Lower lobe of right lung (tissue), 2 donors: Measurements from ENCODE around the gene NCOA7. TPM values are rescaled to one million over a fixed set of nuclear protein-coding genes. Genes with fewer than 3 reads are reported as not detected.

ENCODE experiments used
- ATAC-seq, 2 donors: fragments of 200-7000 bp; cut with Tn5 transposase; one replicate each; pipeline ENCODE4 v1.9.1; 2020 to 2022; ENCODE audit warnings: mild to moderate bottlenecking in 2 of 2, moderate library complexity in 2 of 2
- DNase-seq: peaks from one replicate; pipeline ENCODE4 v3.0.0-alpha.2; 2020
- H3K27ac ChIP-seq: fragments of 200-600 bp; one replicate; pipeline ENCODE4 v1.8.0; 2022
- H3K27me3 ChIP-seq: fragments of 200-600 bp; one replicate; pipeline ENCODE4 v1.8.0; 2022; ENCODE audit warnings: low read depth
- H3K36me3 ChIP-seq: fragments of 200-600 bp; one replicate; pipeline ENCODE4 v1.8.0; 2022; ENCODE audit warnings: mild to moderate bottlenecking
- H3K4me1 ChIP-seq: fragments of 200-600 bp; one replicate; pipeline ENCODE4 v1.8.0; 2022
- H3K4me3 ChIP-seq: fragments of 200-600 bp; one replicate; pipeline ENCODE4 v1.8.0; 2022; ENCODE audit warnings: mild to moderate bottlenecking
- H3K9me3 ChIP-seq: fragments of 200-600 bp; one replicate; pipeline ENCODE4 v1.8.0; 2022
- intact Hi-C: fragments of 100-400 bp; cut with DNase I; formaldehyde crosslinking; loops from one replicate; pipeline ENCODE4 v1.11.0; 2022
- total RNA-seq: library from RNA; stranded (reverse); fragmentation: NEBNext Ultra II Directional; extraction: Animal tissue kit (Norgen Biotek cat#: 25700); gene quantifications from one replicate; pipeline ENCODE4 v1.2.1, GENCODE V29; 2021
- TF ChIP-seq, protein P1 (sequence below): fragments of 200-600 bp; IDR thresholded peaks from one replicate; pipeline ENCODE4 v1.8.0; 2022; ENCODE audit warnings: antibody characterized with exemption, mild to moderate bottlenecking
- donor health status: DM: no; HTN: yes; CAD: no; lungs with severe emphysema.

NCOA7 gene
- total RNA-seq, 1 donor from 2014 or later = 64.4 TPM

DNA sequence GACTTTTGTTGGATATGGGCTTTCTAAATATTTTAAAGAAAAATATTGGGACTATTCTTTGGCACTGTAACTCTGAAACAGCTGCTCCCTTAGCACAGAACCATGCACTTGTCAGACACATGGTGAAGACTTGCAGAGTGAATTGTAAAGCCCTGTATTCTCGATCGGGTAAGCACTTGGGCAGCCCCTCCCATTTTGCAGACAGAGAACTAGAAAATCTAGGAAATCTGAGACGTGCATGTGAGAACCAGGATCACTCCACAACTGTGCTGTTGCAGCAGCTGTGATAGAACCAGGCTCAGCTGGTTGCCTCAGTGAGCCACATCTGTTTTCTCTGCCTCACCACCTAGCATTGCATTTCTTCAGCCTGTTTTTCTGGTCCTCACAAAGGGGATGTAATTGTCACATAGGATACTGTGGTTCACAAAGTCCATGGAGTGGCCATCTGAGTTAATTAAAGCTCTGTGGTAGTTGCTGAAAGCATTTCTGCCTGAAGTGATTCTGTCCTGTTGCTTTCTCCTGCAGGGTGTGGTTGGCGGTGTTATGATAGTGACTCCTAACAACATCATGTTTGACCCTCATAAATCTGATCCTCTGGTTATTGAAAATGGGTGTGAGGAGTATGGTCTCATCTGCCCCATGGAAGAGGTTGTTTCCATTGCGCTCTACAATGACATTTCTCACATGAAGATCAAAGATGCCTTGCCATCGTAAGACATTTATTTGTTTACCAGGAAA is 94.0 kb downstream of the NCOA7 start:
- no peaks in the 10 kb centered on the region for H3K9me3 ChIP-seq
- H3K27ac ChIP-seq = no peak overlapping the region
- no peak for ATAC-seq
- no peaks in the 10 kb centered on the region for H3K4me1 ChIP-seq
- TF ChIP-seq, protein P1, sequence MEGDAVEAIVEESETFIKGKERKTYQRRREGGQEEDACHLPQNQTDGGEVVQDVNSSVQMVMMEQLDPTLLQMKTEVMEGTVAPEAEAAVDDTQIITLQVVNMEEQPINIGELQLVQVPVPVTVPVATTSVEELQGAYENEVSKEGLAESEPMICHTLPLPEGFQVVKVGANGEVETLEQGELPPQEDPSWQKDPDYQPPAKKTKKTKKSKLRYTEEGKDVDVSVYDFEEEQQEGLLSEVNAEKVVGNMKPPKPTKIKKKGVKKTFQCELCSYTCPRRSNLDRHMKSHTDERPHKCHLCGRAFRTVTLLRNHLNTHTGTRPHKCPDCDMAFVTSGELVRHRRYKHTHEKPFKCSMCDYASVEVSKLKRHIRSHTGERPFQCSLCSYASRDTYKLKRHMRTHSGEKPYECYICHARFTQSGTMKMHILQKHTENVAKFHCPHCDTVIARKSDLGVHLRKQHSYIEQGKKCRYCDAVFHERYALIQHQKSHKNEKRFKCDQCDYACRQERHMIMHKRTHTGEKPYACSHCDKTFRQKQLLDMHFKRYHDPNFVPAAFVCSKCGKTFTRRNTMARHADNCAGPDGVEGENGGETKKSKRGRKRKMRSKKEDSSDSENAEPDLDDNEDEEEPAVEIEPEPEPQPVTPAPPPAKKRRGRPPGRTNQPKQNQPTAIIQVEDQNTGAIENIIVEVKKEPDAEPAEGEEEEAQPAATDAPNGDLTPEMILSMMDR = no peak
- H3K4me3 ChIP-seq = no peak overlapping the region
- intact Hi-C loops = no loop called here
- DNase-seq = no peak
- H3K36me3 ChIP-seq = peaks cover 82% of the 10 kb centered on the region
- no peaks in the 10 kb centered on the region for H3K27me3 ChIP-seq

DNA sequence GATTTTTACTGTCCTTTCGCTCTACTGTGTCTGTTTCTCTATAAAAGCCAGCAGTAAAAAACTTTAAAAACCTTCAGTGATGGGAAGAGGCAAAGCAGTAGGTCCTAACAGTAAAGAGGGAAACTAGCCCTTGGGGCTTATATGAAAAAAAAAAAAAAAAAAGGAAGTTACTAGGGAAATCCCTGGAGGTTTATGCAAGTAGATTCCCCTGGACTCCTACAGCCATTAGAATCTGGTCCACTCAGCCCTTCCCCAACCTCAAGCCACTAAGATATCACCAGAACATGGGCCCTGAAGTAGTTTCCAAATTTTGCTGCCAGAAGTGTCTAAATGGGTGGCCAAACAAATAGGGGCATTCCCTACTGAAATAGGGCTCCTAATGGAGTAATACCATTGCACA is 95.3 kb downstream of the NCOA7 start:
- peaks cover 82% of the 10 kb centered on the region for H3K36me3 ChIP-seq
- no peak overlapping the region for H3K4me3 ChIP-seq
- no peaks in the 10 kb centered on the region for H3K27me3 ChIP-seq
- TF ChIP-seq, protein P1 = no peak
- H3K27ac ChIP-seq = no peak overlapping the region
- intact Hi-C loops = no loop called here
- no peak for DNase-seq
- no peaks in the 10 kb centered on the region for H3K9me3 ChIP-seq
- no peak for ATAC-seq
- no peaks in the 10 kb centered on the region for H3K4me1 ChIP-seq

DNA sequence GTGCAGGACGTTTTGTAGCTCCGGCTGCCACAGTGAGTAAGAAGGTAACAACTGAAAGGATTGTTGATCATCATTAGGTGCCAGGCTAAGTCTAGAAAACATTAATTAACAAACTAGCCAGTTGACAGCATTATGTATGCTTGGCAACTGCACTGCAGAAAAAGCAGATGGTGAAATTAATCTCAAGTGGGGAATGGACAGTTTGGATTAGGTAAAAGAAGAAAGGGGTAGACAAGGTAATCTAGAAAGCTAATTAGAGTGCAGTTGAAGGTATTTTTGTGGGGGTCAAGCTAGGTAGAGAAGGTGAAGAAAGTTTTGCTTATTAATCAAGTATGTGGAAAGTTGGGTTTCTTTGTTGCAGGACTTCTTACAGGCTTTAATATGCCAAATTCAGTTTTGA is 96.2 kb downstream of the NCOA7 start:
- H3K4me3 ChIP-seq = no peak overlapping the region
- H3K27me3 ChIP-seq = no peaks in the 10 kb centered on the region
- DNase-seq = no peak
- H3K36me3 ChIP-seq = peaks cover 80% of the 10 kb centered on the region
- H3K4me1 ChIP-seq = no peaks in the 10 kb centered on the region
- H3K9me3 ChIP-seq = no peaks in the 10 kb centered on the region
- no peak for ATAC-seq
- intact Hi-C loops = no loop called here
- TF ChIP-seq, protein P1 = no peak
- H3K27ac ChIP-seq = no peak overlapping the region

DNA sequence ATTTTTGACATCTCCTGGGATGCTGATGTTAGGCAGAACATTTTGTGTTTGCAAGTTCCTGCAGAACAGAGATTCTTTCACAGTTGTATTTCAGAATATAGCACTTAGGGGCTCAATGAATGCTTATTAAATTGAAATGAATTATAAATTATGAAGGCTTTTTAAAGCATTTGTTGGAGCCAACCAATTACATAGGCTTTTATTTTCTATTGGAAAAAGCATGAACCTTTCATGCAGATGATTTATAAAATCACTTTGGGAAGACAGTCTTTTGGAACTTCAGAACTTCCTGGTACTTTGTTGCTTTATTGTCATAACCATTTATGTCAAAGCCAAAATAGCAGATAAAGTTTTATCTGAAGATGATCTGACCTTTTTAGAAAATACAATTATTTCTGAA is 96.6 kb downstream of the NCOA7 start:
- DNase-seq (no peak), ATAC-seq (no peak)
- H3K36me3 ChIP-seq = peaks cover 80% of the 10 kb centered on the region
- no peaks in the 10 kb centered on the region for H3K4me1 ChIP-seq
- no peaks in the 10 kb centered on the region for H3K27me3 ChIP-seq
- no peak overlapping the region for H3K27ac ChIP-seq
- no peaks in the 10 kb centered on the region for H3K9me3 ChIP-seq
- intact Hi-C loops = no loop called here
- TF ChIP-seq, protein P1 = no peak
- no peak overlapping the region for H3K4me3 ChIP-seq

DNA sequence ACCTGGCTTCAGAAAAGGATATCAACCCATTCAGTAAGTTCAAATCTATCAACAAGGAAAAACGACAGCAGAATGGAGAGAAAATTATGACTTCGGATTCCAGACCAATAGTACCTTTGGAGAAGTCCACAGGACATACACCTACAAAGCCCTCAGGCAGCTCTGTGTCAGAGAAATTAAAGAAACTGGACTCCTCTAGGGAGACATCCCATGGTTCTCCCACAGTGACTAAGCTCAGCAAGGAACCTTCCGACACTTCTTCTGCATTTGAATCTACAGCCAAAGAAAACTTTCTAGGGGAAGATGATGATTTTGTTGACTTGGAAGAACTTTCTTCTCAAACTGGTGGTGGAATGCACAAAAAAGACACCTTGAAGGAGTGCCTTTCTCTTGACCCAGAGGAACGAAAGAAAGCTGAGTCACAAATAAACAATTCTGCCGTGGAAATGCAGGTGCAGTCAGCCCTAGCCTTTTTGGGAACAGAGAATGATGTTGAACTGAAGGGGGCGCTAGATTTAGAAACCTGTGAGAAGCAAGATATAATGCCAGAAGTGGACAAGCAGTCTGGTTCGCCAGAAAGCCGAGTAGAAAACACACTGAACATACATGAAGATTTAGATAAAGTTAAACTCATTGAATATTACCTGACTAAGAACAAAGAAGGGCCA is 98.4 kb downstream of the NCOA7 start:
- no peaks in the 10 kb centered on the region for H3K9me3 ChIP-seq
- ATAC-seq (peak; percentile 49 to 84), DNase-seq (no peak)
- TF ChIP-seq, protein P1 = peak; percentile 49
- H3K27ac ChIP-seq = no peak overlapping the region
- intact Hi-C loops = no loop called here
- H3K4me3 ChIP-seq = no peak overlapping the region
- no peaks in the 10 kb centered on the region for H3K27me3 ChIP-seq
- peaks cover 73% of the 10 kb centered on the region for H3K36me3 ChIP-seq
- no peaks in the 10 kb centered on the region for H3K4me1 ChIP-seq
